NB4 (cell line): ENCODE results near the gene CAPN3.

Source experiments
- CTCF ChIP-seq: IDR thresholded peaks from one replicate; pipeline ENCODE4 v1.5.1; 2012; ENCODE audit warnings: low read depth, low read length
- POLR2A ChIP-seq: IDR thresholded peaks from 2 replicates; pipeline ENCODE4 v1.6.1; 2011; ENCODE audit warnings: mild to moderate bottlenecking; ENCODE audit not compliant: insufficient read length; ENCODE audit errors: extremely low read depth

GRCh38 chr15:42319206-42319605 lies 40.1 kb upstream of the CAPN3 start:
- no peak for TF ChIP-seq CTCF
- TF ChIP-seq POLR2A: no peak
